Measurements from ENCODE around the gene DENND1A.

The DENND1A gene

DNA sequence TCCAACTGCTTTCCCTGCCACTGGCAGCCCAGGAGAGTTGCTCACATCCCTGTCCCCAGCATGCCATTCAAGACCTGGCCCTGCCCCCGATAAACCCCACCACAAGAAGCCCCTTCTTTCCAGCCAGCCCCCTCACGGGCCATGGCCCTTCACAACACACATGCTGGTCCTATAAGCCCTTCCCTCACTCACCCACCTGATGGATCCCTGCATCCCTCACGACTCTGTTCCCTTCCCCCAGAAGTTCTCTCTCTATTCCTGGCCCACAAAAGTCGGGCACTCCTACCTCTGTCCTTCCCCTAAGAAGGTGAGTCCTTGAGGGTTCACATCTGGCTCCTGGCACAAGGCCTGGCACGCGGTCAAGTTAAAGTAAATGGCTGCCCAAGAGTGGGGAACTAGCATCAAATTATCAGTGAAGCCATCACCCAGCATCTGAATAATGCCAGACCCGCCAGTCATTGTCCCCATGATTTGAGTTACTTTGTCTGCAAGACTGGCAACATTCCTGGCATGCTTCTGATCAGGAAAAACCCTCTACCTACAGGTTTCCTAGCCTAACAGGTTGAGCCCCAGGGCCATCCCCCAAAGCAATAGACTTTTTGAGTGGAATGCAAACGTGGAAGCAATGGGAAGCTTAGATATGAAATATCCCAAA is 508.0 kb downstream of the DENND1A start:
- no peak for DNase-seq

- no peak for DNase-seq
These were observed 508.7 kb downstream of the DENND1A start for GRCh38 chr9:123421186-123421585.

DNA sequence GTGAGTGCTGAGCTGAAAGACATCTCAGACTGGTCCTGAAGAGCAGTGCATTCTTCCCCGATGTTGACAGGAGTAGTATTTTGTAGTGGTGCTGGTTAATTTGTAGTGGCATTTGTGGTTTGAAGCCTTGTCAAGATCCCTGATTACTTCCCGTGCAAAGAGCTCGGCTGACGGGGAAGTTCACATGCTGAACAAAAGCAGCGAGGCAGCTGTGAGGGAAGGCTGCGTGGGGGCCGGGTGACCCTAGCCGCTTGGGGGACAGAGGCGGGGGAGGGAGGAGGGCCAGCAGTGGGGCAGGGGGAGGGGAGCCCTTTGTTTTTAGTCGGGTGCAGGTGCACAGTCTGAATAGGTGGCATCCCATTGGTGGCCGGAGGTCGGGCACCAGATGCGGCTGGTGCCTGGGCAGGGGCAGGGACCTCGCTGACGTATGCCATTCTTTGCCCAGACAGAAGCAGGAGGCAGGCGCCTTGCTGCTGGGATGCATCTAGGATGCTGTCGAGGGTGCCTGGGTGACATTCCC is 509.3 kb downstream of the DENND1A start:
- DNase-seq = no peak

- no peak for DNase-seq
These were observed 510.0 kb downstream of the DENND1A start for GRCh38 chr9:123419721-123420591.

- DNase-seq = no peak
These were observed 510.8 kb downstream of the DENND1A start for GRCh38 chr9:123419091-123419490.

GRCh38 chr9:123418506-123418905 is 511.4 kb downstream of the DENND1A start:
- DNase-seq = no peak

- DNase-seq = no peak
These were observed 511.9 kb downstream of the DENND1A start for GRCh38 chr9:123418052-123418430.

GRCh38 chr9:123417289-123418051 is 512.5 kb downstream of the DENND1A start:
- no peak for DNase-seq

GRCh38 chr9:123416176-123416575 is 513.8 kb downstream of the DENND1A start:
- DNase-seq = no peak

- no peak for DNase-seq
These were observed 514.7 kb downstream of the DENND1A start for GRCh38 chr9:123414936-123415930.

GRCh38 chr9:123414204-123414603 is 515.7 kb downstream of the DENND1A start:
- DNase-seq = no peak

- no peak for DNase-seq
These were observed 517.6 kb downstream of the DENND1A start for GRCh38 chr9:123412171-123412820.

- no peak for DNase-seq
These were observed 518.3 kb downstream of the DENND1A start for GRCh38 chr9:123411636-123412035.

- no peak for DNase-seq
These were observed 518.7 kb downstream of the DENND1A start for GRCh38 chr9:123411191-123411590.

DNA sequence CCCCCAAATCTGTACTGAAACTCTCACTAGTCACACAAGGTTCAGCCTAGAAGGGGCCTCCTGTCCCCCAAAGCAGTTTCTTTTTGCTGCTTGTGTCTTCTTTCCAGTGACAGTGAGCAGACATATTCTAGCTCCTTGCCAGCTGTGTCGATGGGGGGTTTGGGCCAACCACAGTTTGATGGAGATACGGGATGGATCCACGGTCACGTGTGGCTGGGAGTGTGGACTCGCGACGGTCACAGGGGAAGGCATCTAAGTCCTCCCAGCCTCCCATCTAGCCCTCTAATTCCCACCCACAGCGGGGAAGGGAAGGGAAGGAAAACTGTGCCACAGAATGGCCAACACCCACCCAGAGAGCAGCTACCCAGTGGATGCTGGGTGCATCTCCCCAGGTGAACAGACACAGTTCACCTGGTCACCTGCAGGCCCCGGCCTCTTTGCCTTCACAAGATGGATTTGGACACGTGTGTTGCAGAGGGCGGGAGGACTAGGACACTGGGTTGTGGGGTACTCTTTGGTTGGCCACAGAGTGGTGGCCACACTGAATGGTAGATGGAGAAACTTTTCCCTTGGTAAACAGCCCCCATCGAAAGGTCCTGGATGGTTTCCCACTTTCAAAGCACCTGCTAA is 519.5 kb downstream of the DENND1A start:
- no peak for DNase-seq

DNA sequence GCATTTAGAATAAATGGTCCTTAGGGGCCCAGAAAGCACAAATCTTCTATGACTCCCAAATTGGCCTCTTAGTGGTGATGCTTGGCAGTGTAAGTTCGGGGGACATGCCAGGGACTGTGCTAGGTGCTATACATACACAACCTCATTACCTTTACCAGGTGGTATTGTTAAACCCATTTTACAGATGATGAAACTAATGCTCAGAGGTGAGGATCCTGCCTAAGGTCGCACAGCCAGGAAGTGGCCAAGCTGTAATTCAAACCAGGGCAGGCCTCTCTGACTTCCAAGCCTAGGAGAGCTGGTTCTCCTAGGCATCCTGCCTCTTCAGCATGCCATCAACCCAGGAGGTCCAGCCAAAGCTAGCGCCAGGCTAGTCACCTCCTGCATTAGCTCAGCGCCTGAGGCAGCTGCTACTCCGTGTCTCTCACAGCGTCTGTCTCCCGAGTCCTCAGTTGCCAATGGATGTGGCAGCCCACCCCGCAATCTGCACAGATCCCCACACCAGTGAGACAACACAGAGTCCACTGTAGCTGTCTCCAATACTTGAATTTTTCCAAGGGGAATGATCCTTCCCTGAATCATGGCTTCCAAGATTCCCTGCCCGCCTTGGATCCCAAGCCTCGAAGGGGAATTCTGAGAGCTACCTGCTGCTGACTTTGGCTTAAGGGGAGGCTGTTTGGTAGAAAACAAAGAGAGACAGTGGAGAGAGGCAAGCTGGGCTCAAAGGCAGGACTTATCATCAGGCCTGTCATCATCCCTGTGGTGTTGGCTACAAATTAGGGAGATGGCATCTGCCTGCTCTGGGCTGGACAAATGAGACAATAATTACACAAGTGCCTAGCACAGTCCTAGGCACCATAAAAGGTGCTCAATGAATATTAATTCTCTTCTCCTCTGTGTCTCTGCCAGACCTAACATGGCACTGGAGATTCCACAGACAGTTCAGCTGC is 521.3 kb downstream of the DENND1A start:
- no peak for DNase-seq

DNA sequence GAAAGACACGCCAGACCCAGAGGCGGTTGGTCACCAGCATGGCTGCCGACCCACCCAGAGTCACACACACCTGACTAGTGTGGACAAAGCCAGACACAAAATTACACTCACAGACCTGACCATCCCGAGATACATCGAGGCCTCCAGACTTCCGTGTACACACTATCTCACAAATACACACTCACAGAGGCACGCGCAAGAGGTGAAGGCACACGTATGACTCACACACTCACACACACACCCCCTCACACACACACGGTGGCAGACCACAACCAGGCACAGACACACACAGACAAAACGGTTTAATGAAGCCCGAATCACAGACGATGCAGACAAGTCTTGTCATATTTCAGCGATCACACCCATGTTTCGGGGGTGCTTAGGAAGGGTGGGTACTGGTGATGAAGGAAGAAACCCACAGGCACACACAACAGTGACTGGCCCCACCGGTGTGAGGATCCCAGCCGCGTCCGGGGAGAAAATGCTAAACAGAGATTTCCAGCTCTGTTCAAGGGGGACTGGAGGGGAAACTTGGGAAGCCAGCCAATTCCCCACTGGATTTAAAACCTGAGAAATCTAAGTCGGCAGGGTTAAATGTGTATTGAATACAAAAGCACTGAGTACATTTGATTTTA is 522.6 kb downstream of the DENND1A start:
- no peak for DNase-seq

DNA sequence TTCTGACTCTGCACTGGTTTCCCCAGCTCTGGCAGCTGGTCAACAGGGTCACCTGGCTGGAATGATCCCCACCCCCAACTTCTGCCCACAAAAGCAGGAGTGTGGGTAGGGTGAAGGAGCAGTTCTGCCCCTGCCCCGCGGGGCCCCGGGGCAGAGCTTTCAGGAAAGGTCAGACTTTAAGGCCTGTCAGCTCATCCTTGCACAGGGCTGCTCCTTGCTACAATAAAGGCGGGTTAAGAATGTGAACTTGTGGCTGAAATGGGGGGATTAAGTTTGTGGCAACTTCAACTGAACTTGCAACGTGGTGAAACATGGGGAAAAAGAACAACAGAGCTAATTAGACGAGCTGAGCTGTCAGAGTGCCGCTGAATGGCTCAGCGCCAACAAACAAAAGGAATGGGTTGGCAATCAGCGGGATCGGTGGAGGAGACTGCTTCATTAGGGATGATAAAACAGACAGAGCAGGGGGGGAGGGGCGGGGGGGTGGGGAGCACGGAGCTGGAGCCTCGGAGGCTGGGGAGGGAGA is 523.2 kb downstream of the DENND1A start:
- DNase-seq = no peak

GRCh38 chr9:123406016-123406415 is 523.9 kb downstream of the DENND1A start:
- DNase-seq = no peak
